NOMO-1 (cell line): ENCODE measurements around the gene MSANTD4.
"Not testable (repeated sequence)": the region's sequence is repeated elsewhere in the genome, so short reads cannot be mapped to it uniquely, and the experiment has no call there.

Experiments used
- DNase-seq, 2 experiments: peaks; one replicate each; lab custom pipeline; 2025; ENCODE audit not compliant: unreplicated experiment in 2 of 2; lab: John Stamatoyannopoulos, UW

The MSANTD4 gene

DNA sequence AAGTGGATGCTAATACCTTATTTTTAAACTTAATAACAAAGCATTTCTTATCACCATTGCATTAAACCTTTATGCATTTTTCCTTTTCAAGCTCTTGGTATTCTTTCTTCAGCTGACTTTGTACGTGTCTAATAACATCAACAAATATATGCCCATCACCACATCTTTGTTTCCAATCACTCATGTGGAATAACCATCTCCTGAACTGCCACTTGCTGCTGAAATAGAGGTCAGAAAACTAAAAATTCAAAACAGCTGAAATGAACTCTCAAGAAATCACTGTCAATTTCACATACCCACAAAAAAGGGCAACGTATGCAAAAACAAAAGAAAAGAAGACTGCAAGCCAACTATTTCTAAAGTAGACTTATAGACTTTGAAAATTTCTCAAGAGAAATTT is 7.4 kb downstream of the MSANTD4 start:
- DNase-seq, result no peak

DNA sequence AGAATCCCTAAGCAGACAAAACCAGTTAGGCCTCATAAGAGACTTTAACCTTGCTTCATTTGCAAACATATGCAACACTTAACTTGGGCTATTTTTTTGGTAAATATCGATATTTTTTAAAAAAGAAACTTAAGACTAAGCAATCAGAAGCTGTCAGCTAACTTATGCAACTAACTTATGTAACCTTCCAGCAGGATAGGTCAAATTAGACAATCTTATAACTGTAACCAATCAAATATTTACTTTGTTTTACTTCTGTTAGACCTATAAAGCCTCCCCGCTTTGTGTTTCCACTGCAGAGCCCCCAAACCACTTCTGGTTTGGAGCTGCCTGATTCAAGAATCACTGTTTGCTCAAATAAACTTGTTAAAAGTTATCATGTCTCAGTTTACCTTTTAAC is 8.0 kb downstream of the MSANTD4 start:
- DNase-seq, result no peak

DNA sequence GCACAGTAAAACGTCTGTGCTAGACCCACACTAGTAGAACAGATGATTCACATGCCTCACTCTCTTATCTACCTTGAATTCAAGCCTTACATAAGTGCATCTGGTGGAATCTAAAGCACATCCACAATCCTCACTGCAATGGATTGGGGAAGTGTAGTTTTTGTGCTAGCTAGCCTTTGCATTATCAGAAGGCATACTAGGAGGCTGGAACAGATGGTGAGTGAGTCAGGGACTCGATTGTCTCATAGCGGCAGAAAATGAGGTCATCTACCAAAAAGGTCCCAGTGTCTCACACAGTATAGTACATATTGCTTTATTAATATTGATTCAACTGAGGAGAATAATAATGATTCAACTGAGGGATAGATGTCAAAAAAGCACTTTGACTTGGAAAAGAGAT is 9.3 kb downstream of the MSANTD4 start:
- no peak for DNase-seq

DNA sequence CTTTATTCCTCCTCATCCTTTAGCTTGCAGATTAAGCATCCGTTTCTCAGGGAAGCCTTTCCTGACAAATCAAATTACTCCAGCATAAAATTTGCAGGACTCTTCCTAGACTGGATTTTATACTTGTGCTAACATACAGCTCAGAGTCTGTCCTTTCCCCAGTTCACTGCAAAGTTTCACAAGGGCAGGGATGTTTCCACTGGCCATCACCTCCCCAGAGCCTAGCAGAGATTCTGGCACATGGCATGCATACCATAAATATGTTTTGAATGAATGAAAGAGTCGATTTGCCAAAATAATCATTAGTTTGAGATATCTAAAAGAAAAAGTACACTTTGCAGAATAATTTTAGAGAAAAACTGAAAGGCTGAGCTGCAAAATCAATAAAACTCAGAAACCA is 10.6 kb downstream of the MSANTD4 start:
- DNase-seq, result no peak

DNA sequence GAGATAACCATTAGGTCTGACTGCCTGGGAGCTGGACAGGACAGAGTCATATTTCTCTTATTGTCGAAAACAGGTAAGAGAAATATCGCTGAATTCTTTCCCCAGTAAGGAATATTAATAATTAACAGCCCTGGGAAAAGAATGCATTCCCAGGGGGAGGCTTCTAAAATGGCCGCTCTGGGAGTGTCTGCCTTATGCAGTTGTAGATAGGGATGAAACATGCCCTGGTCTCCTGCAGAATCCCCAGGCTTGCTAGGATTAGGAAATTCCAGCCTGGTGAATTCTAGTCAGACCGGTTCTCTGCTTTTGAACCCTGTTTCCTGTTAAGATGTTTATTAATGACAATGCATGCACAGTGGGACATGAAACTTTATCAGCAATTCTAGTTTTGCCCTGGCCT is 18.9 kb downstream of the MSANTD4 start:
- DNase-seq, result not testable (repeated sequence)

DNA sequence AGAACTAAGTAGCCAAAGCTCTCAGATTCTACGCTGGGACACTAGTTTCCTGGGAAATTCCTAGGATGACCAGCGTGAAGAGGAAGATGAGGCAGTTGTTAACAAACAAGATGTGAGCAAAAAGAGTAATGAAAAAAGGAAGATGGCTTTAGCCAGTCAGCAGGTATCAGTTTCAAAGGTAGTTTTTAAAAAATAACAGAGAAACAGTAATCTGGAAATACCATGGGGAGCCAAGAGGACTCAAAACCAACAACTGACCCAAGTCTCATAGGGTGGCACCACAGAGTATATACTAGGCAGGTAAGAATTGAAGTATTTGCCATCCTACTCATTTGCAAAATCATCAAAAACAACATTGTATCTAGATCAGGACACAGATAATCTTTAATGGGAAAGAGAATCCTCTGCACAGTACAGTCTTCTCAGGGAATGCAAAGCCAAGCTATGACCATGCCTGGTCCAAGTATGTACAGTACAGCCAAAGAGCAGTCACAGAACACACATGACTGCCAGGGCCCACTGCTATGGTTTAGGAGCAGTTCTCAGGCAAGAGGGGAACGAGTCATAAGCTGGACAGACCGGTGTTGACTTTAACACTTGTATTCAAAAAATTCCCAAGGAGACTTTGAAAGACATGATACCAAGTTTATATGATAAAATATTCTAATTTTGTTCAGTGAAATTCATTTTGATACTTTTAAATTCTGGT is 20.6 kb downstream of the MSANTD4 start:
- DNase-seq, result no peak

DNA sequence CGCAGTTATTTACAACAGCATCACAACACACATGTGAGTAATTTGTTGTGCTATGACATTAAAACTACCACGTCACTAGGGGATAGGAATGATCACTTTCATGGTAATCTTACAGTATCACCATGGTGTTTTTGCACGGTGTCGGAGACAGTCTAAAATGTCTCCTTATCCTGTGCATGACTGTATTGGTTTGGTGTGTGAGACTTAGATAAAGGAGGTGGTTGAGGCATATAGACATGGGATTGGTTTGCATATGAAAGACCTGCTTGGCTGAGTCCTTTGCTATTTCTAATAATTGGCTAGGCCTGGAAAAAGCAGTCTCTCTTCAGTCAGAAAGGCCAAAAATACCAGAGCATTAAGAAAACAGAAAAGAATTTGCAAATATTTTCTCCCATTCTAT is 30.2 kb downstream of the MSANTD4 start:
- no peak for DNase-seq

DNA sequence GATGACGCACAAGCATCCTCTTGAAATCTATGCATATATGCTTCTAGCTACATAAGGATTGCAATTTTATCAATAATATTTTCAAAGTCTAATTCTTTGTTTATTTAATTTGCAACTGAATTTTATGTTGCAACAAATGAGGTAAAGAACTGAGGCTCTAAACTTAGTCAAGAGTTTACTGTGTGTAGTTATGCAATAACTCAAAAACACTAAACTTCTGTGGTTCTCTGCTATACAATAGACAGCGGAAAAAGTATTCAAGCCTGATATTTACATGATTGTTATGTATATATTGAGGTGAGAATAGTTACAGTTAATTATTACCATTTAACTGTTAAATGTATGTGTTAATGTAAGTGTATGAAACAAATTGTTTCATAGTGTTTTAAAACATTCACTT is 32.9 kb downstream of the MSANTD4 start:
- DNase-seq, result no peak

DNA sequence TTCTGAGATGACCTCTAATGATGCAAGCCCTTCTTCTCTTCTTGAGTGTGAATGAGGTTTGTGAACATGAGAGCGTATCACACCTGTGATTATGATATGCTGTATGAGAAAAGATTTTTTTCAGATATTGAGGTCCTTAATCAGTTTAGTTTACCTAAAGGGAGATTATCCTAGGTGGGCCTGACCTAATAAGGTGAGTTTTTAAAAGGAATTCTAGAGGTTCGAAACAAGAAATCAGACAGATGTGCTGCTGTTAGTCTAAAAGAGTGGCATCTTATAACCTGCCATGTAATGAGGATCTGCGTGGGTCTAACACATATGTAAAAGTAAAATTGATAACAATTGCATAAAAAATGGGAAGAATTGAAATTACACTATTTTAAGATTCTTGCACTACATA is 33.8 kb downstream of the MSANTD4 start:
- no peak for DNase-seq

DNA sequence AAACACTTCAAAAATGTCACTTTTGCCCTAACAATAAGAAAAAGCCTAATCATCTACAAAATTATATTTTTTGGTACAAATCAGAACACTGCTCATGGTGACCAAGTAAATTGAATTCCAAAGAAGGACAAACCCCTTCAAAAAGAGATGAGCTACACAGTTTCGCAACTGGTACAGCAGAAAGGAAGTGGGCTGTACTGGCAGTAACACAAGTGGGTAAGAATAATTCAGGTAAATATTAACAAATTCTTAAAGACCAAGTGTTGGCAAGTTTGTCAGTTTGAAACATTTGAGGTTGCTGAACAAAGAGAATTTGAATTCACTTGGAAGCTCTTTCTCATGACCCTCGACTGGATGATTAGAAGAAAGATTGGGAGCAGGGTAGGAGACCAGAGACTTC is 35.5 kb downstream of the MSANTD4 start:
- DNase-seq, result no peak

DNA sequence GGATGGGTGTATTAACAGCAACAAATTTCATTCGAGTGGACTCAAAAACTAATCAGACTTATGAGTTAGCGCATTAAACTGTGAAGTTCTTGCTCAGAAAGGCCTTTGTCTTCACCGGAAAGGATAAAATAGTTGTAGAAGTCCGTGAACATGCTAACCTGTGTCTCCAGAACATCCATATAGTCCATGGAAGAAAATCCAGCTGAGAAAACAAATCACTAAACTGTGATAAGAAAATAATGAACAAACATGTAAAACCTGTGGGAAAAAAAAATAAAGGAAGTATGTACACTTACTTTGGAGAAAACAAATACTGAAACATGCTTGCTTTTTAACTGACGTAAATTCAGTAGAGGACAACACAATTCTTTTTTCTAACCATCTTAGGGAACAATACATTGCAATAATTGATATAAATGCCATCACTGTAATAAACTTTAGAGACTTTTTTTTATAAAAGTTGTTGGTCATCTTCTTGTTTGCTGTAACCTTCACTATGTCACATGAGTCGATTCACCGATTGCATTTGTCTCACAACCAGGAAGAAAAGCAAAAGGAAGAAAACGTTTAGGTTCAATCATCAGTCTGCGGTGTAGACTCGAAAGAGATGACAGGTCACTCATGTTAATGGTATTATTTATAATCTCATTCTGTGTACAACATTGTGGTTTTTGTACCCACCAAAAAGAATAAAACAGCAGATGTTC is 41.9 kb downstream of the MSANTD4 start:
- no peak for DNase-seq

DNA sequence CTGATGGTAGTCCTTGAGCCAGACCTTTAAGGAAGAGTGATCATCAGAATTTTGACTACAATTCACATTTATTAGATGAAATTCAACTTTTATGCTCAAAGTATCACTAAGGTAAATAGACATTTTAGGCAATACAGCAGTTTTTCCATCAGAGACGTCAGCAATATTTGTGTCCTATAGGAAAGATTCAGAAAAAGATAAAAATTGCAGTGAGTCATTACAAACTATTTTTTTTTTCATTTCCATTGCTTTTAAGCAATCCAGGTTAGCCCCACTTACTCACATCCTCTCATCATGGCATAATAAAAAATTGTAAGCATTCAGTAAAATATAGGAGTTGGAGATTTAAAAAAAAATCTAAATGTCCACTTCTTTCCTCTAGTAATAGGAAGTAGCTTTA is 46.9 kb downstream of the MSANTD4 start:
- no peak for DNase-seq

DNA sequence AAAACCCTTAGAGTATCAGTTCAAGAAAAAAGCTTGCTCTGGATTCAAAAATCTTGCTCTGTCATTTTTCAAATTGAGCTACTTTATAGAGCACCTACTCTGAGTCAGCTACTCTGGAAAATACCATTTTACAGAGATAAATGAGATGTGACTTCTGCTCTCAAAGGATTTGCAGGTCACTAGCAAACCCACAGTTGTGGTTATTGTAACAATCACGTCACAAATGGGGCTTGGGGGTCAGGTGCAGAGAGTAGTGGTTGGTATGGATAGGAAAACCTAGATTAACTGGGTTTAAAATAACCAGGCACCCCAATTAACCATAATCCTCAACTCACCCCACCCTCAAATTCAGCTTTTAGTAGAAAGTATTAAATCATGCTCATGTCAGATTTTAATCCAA is 52.3 kb downstream of the MSANTD4 start:
- DNase-seq, result no peak

DNA sequence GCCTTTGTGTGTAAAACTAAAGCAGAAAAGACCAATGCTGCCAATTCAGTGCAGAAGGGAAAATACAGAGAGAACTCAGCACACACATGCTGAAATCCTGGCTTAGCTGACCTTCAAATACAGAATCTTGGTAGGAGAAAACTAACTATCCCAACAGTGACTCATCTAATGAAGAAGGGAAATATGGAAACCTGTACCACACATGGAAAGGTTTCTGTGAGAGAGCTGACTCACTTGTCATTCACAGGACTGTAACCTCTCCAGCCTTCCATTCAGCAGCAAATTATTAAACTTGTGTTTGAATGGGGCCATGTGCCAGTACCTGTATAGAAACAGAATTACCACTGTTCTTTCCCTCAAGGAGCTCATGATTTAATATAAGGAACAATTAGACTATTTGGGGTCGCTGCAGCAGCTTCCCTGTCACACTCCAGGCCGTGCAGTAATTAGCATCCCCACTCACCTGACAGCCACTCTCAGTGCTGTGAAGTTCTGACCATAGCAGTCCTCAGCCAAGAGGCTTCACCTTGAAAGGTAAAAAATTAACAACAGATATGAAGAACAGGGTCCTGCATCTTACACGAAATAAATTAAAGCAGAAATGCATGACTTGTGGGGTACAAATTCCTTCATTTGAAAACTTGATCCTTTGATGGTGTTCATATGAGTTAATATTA is 53.9 kb downstream of the MSANTD4 start:
- no peak for DNase-seq

DNA sequence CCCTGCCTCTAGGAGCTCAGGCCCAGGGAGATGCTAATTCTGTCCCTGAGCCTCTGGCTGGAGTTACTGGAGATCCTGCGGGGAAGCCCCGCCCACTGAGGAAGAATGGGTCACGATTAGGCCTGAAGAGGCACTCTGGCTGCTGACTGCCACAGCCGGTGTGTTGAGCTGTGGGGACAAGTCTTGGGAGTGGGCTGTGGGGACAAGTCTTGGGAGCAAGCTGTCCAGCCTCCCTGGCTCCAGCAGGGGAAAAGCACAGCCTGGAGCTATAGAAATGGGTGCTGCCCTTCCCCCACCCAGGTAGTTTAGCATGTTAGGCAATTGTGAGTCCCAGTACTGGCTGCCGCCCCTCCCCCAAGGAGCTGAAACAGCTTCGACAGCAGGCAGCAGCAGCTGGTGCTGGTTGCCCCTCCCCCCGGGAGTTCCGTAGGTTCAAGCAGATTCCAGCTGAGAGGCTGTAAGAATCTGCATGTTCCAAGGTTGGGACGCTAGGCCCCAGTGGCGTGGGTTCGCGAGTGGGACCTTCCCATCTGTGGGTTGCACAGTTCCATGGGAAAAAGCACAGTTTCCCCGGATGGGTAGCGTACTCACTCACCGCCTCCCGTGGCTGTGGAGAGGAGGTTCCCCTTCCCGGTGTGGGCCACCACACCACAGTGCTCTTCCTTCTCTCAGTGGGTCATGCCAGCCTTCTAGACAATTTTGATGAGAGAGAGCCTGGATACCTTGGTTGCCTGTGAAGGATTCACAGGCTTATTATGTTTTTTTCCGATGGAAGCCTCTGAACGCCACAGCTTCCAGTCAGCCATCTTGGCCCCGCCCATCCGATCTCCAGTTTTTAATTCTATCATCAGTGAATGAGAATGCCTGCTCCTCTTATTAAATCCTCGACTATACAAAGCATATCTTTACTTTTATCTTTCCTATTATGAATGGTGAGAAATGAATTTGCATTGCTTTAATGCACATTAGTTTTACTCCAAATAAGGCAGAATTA is 61.5 kb downstream of the MSANTD4 start:
- DNase-seq, result no peak
